HepG2 (cell line): ENCODE measurements around the gene MYO1C. TPM values are rescaled to one million over a fixed set of nuclear protein-coding genes. Genes with fewer than 3 reads are reported as not detected.
A peak's percentile ranks its signal among the peaks of the same experiment; 100 is the strongest.

Source experiments
- ARNT2 ChIP-seq: sonication (generic); formaldehyde crosslinking; IDR thresholded peaks from 2 replicates; pipeline ENCODE4 v1.8.0; 2022; ENCODE audit warnings: mild to moderate bottlenecking, low read depth, missing genetic modification reagents, moderate library complexity
- BRD4 ChIP-seq: sonication (generic); formaldehyde crosslinking; IDR thresholded peaks from 2 replicates; pipeline ENCODE4 v1.4.0; 2020; ENCODE audit warnings: missing genetic modification reagents
- ETV5 ChIP-seq: IDR thresholded peaks from 2 replicates; pipeline ENCODE4 v1.6.1; 2018; ENCODE audit warnings: missing biosample characterization, missing genetic modification reagents, inconsistent platforms, borderline replicate concordance
- FOXP4 ChIP-seq: sonication (generic); formaldehyde crosslinking; IDR thresholded peaks from 2 replicates; pipeline ENCODE4 v1.4.0; 2020; ENCODE audit warnings: missing genetic modification reagents
- GATAD2A ChIP-seq: IDR thresholded peaks from 2 replicates; pipeline ENCODE4 v1.6.1; 2016
- HCFC1 ChIP-seq: fragments of 150-350 bp; IDR thresholded peaks from 2 replicates; pipeline ENCODE4 v1.6.1; 2014; ENCODE audit warnings: low read depth, low read length
- HES4 ChIP-seq: sonication (generic); formaldehyde crosslinking; IDR thresholded peaks from 2 replicates; pipeline ENCODE4 v1.9.0; 2021; ENCODE audit warnings: mild to moderate bottlenecking, missing genetic modification reagents, borderline replicate concordance
- HOXD1 ChIP-seq: sonication (generic); formaldehyde crosslinking; IDR thresholded peaks from 2 replicates; pipeline ENCODE4 v1.5.0; 2020; ENCODE audit warnings: missing genetic modification reagents
- IRF2 ChIP-seq: IDR thresholded peaks from 2 replicates; pipeline ENCODE4 v1.6.1; 2018; ENCODE audit warnings: missing genetic modification reagents, missing compliant biosample characterization
- LBX2 ChIP-seq: sonication (generic); formaldehyde crosslinking; IDR thresholded peaks from 2 replicates; pipeline ENCODE4 v1.5.0; 2020; ENCODE audit warnings: missing genetic modification reagents, mild to moderate bottlenecking, borderline replicate concordance
- PHB2 ChIP-seq: fragments of 450-650 bp; IDR thresholded peaks from 2 replicates; pipeline ENCODE4 v1.6.1; 2018; ENCODE audit not compliant: partially characterized antibody
- POLR2A ChIP-seq, 2 experiments: IDR thresholded peaks; 2 replicates each; pipeline ENCODE4 v1.6.1; 2011; ENCODE audit warnings: low read depth in 2 of 2, low read length in 2 of 2, mild to moderate bottlenecking in 1 of 2, moderate library complexity in 1 of 2; ENCODE audit not compliant: insufficient read depth in 1 of 2
- RXRB ChIP-seq: IDR thresholded peaks from 2 replicates; pipeline ENCODE4 v1.6.1; 2016; ENCODE audit warnings: borderline replicate concordance, missing genetic modification reagents, missing compliant biosample characterization
- SRY ChIP-seq: sonication (generic); formaldehyde crosslinking; IDR thresholded peaks from 2 replicates; pipeline ENCODE4 v1.8.0; 2022; ENCODE audit warnings: mild to moderate bottlenecking, missing genetic modification reagents
- TAF1 ChIP-seq: sonication (generic); formaldehyde crosslinking; IDR thresholded peaks from 2 replicates; pipeline ENCODE4 v1.4.0; 2020; ENCODE audit warnings: missing genetic modification reagents
- TBP ChIP-seq: sonication (generic); formaldehyde crosslinking; IDR thresholded peaks from 2 replicates; pipeline ENCODE4 v1.5.0; 2020; ENCODE audit warnings: missing genetic modification reagents
- ZKSCAN5 ChIP-seq: sonication (generic); formaldehyde crosslinking; IDR thresholded peaks from 2 replicates; pipeline ENCODE4 v1.5.1; 2020; ENCODE audit warnings: mild to moderate bottlenecking, missing genetic modification reagents
- ZNF431 ChIP-seq: sonication (generic); formaldehyde crosslinking; IDR thresholded peaks from 2 replicates; pipeline ENCODE4 v1.9.0; 2022; ENCODE audit warnings: missing genetic modification reagents, low read depth, mild to moderate bottlenecking, borderline replicate concordance
- ZNF570 ChIP-seq: sonication (generic); formaldehyde crosslinking; IDR thresholded peaks from 2 replicates; pipeline ENCODE4 v1.4.0; 2020; ENCODE audit warnings: mild to moderate bottlenecking, missing genetic modification reagents, borderline replicate concordance
- ZNF619 ChIP-seq: sonication (generic); formaldehyde crosslinking; IDR thresholded peaks from 2 replicates; pipeline ENCODE4 v1.4.0; 2020; ENCODE audit warnings: mild to moderate bottlenecking, missing genetic modification reagents
- polyA plus RNA-seq, 8 experiments: library from polyadenylated mRNA; depleted of rRNA in 3 of 8; stranded (reverse) in 7 of 8; unstranded in 1 of 8; fragments of >200 nt; fragmentation: Illumina TruSeq in 4 of 8; extraction: Trizol in 4 of 8; gene quantifications; 2 replicates each; pipeline versions ENCODE4 v1.2.1 to v1.2.3, GENCODE V29; 2011 to 2016; ENCODE audit warnings: low read depth in 4 of 8, missing spikeins in 1 of 8, mixed read lengths in 1 of 8; ENCODE audit not compliant: insufficient read depth in 1 of 8
- total RNA-seq, 5 experiments: library from RNA; depleted of rRNA; stranded (reverse); fragments of >200 nt; fragmentation: Illumina TruSeq; extraction: Trizol; gene quantifications; 2 replicates each; pipeline ENCODE4 v1.2.3, GENCODE V29; 2016; ENCODE audit warnings: low read depth in 1 of 5
- TF ChIP-seq, protein P1 (sequence below): IDR thresholded peaks from 2 replicates; pipeline ENCODE4 v1.6.1; 2018; ENCODE audit warnings: missing genetic modification reagents, mild to moderate bottlenecking, missing compliant biosample characterization
- TF ChIP-seq, protein P2 (sequence below): sonication (generic); formaldehyde crosslinking; IDR thresholded peaks from 2 replicates; pipeline ENCODE4 v1.8.0; 2022; ENCODE audit warnings: mild to moderate bottlenecking, missing genetic modification reagents, moderate library complexity
- TF ChIP-seq, protein P3 (sequence below), 2 experiments: fragments of 450-650 bp in 1 of 2; sonication (generic) in 1 of 2; formaldehyde crosslinking; IDR thresholded peaks; 2 replicates each; pipeline versions ENCODE4 v1.5.0 to v1.8.0; 2020 to 2022; ENCODE audit warnings: mild to moderate bottlenecking in 1 of 2, missing genetic modification reagents in 1 of 2

Gene MYO1C
- total and polyA plus RNA-seq, 2 of the 13 experiments (the other 11 are each of a cell fraction or from before 2014, with no cell fraction given) = 22.7 to 40.8 TPM

- TF ChIP-seq, protein P1, sequence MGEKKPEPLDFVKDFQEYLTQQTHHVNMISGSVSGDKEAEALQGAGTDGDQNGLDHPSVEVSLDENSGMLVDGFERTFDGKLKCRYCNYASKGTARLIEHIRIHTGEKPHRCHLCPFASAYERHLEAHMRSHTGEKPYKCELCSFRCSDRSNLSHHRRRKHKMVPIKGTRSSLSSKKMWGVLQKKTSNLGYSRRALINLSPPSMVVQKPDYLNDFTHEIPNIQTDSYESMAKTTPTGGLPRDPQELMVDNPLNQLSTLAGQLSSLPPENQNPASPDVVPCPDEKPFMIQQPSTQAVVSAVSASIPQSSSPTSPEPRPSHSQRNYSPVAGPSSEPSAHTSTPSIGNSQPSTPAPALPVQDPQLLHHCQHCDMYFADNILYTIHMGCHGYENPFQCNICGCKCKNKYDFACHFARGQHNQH = peak; percentile 49; the same call in 1 of the 2 replicates
- TF ChIP-seq TAF1 (peak; percentile 77; the same call in 1 of the 2 replicates), GATAD2A (CRISPR knock-in tag) (no peak), ZNF570 (CRISPR knock-in tag) (no peak), ETV5 (CRISPR knock-in tag) (peak; percentile 56; the same call in 1 of the 2 replicates), RXRB (CRISPR knock-in tag) (peak; percentile 49; the same call in 1 of the 2 replicates), BRD4 (no peak), HES4 (CRISPR knock-in tag) (0 out of 2 replicates have a peak, but pooled peaks have one; percentile 28), HCFC1 (peak; percentile 45; the same call in 1 of the 2 replicates), ARNT2 (CRISPR knock-in tag) (peak; percentile 34; the same call in 1 of the 2 replicates), ZNF431 (CRISPR knock-in tag) (no peak), LBX2 (CRISPR knock-in tag) (no peak), FOXP4 (CRISPR knock-in tag) (0 out of 2 replicates have a peak, but pooled peaks have one; percentile 3), SRY (CRISPR knock-in tag) (peak; percentile 81; the same call in 1 of the 2 replicates), PHB2 (no peak), ZNF619 (CRISPR knock-in tag) (no peak; the same call in 1 of the 2 replicates), POLR2A (IDR thresholded peaks at IDR 0.05; ENCODE audit: insufficient read depth in 1 of 2, low read depth in 2 of 2, low read length in 2 of 2) (peak; percentile 72 to 92), ZKSCAN5 (CRISPR knock-in tag) (no peak), HOXD1 (CRISPR knock-in tag) (peak; percentile 38; the same call in 1 of the 2 replicates), TBP (CRISPR knock-in tag) (no peak), IRF2 (CRISPR knock-in tag) (peak; percentile 60; the same call in 1 of the 2 replicates)
- TF ChIP-seq, protein P2, sequence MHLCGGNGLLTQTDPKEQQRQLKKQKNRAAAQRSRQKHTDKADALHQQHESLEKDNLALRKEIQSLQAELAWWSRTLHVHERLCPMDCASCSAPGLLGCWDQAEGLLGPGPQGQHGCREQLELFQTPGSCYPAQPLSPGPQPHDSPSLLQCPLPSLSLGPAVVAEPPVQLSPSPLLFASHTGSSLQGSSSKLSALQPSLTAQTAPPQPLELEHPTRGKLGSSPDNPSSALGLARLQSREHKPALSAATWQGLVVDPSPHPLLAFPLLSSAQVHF = 0 out of 2 replicates have a peak, but pooled peaks have one; percentile 15
- TF ChIP-seq, protein P3, sequence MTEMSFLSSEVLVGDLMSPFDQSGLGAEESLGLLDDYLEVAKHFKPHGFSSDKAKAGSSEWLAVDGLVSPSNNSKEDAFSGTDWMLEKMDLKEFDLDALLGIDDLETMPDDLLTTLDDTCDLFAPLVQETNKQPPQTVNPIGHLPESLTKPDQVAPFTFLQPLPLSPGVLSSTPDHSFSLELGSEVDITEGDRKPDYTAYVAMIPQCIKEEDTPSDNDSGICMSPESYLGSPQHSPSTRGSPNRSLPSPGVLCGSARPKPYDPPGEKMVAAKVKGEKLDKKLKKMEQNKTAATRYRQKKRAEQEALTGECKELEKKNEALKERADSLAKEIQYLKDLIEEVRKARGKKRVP (CRISPR knock-in tag; IDR thresholded peaks at IDR 0.05) = no peak
These were observed 24.1 kb upstream of the MYO1C start, which contains the start of gene INPP5K (continued) for GRCh38 chr17:1516388-1517161.
